Measurements from ENCODE around the gene RXFP4. TPM values are rescaled to one million over a fixed set of nuclear protein-coding genes. Genes with fewer than 3 reads are reported as not detected.

Gene RXFP4
- polyA plus RNA-seq, 1 of the 3 experiments (the other 2 are of a cell fraction): not detected

DNA sequence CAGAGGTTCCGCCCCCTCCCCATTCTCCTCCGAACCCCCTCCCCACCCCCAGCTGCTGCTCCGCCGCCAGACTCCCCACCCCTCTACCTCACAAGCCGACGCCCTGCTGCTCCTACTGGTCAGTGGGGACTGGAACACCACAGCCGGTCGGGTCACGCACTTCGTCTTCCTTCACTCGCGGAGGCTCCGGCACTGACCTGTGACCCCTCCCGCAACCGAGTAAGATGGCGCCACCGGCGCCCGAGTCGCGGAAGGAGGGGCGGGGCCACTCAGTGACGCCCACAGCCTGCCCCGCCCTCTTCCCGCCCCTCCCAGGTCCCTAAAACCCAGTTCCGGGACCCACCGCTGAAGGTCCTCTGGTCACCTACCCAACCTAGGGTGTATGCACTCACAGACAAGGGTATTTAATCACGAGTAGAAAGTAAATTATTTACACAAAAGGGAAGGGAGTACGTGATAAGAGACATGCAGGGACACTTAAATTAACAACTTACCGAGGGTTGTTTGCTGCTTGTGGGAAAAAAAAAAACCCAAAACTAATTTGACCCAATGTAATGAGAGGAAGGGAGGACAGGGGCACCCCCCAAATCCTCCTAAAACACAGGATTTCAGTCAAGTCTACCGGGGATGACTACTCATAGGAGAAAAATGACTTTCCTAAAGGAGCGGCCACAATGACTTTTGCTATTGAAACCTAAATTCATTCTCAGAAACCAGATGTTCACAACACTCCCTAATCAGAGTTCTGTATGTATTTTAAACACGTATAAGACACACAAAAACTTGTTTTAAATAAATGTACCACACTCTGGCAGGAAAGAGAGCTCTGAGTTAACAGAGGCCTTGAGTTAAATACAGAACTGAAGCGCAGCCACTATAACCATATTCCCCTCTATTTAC is 30.0 kb upstream of the RXFP4 start, which contains the start of gene RIT1 (continued):
- TF ChIP-seq ZBTB33 (IDR thresholded peaks at IDR 0.05; ENCODE audit: borderline replicate concordance, low read depth): no peak
- no peak for TF ChIP-seq USF2 (IDR thresholded peaks at IDR 0.05; ENCODE audit: borderline replicate concordance, low read depth, low read length)
- TF ChIP-seq SMC3 (IDR thresholded peaks at IDR 0.05; ENCODE audit: low read depth, low read length): no peak; the same call in 1 of the 2 replicates
- no peak for TF ChIP-seq FOXJ3 (CRISPR knock-in tag; IDR thresholded peaks at IDR 0.05)
- 0 out of 2 replicates have a peak, but pooled peaks have one; percentile 5 for TF ChIP-seq FOSL2 (IDR thresholded peaks at IDR 0.05; ENCODE audit: borderline replicate concordance, low read depth)
- no peak for TF ChIP-seq GABPA (IDR thresholded peaks at IDR 0.05; ENCODE audit: low read depth)
- no peak for TF ChIP-seq CHD2 (IDR thresholded peaks at IDR 0.05; ENCODE audit: low read length, partially characterized antibody)
- peak; percentile 46; the same call in 1 of the 2 replicates for TF ChIP-seq MXI1 (IDR thresholded peaks at IDR 0.05; ENCODE audit: low read depth, low read length)
- peak; percentile 11; the same call in 1 of the 2 replicates for TF ChIP-seq TAF1 (IDR thresholded peaks at IDR 0.05; ENCODE audit: borderline replicate concordance, low read depth, low read length)

- peak overlapping the region; percentile 86; the same call in 1 of the 2 replicates for H3K9ac ChIP-seq
- H3K79me2 ChIP-seq (ENCODE audit: insufficient read depth): peaks cover 49% of the 10 kb centered on the region
- no peaks in the 10 kb centered on the region for H4K20me1 ChIP-seq (ENCODE audit: insufficient read depth)
- peaks cover 46 to 86% of the 10 kb centered on the region in 2 experiments for H3K36me3 ChIP-seq (replicated peaks in 1 of 2; ENCODE audit: control insufficient read depth in 1 of 2, insufficient read depth in 2 of 2, low read length in 1 of 2)
- no peaks in the 10 kb centered on the region for H3K9me2 ChIP-seq
- H3K4me2 ChIP-seq: peak overlapping the region; percentile 98; the same call in 1 of the 2 replicates
- H3K27me3 ChIP-seq (ENCODE audit: insufficient read depth): no peaks in the 10 kb centered on the region
- no peak overlapping the region for H2AFZ ChIP-seq (ENCODE audit: low read depth)
- peak overlapping the region in 1 of 2 experiments; percentile 70; a peak in 3 of 4 replicates for H3K27ac ChIP-seq (ENCODE audit: low read depth in 2 of 2, low read length in 1 of 2)
- H3F3A ChIP-seq (replicated peaks; ENCODE audit: insufficient read depth): peaks cover 67% of the 10 kb centered on the region
- H3K9me3 ChIP-seq: no peaks in the 10 kb centered on the region
- H3K4me3 ChIP-seq (ENCODE audit: low read depth in 2 of 2, low read length in 1 of 2): peak overlapping the region in 1 of 2 experiments; percentile 94; a peak in 1 of 4 replicates
- peaks cover 0 to 8% of the 10 kb centered on the region in 2 experiments; a peak in 3 of 4 replicates for H3K4me1 ChIP-seq (ENCODE audit: control insufficient read depth in 1 of 2, insufficient read depth in 2 of 2, low read depth in 1 of 2, low read length in 1 of 2)
- 78% methylated on average over 10 of the region's 11 CpGs for WGBS (ENCODE audit: low lambda C conversion rate)
- no peak for TF ChIP-seq YY1 (IDR thresholded peaks at IDR 0.05; ENCODE audit: low read depth)
- no peak for TF ChIP-seq RXRA (IDR thresholded peaks at IDR 0.05; ENCODE audit: borderline replicate concordance, low read depth)
- no peak for TF ChIP-seq TCF12 (IDR thresholded peaks at IDR 0.05)
- no peak for TF ChIP-seq TEAD4 (IDR thresholded peaks at IDR 0.05; ENCODE audit: borderline replicate concordance, insufficient read depth)
- TF ChIP-seq FOXM1 (IDR thresholded peaks at IDR 0.05; ENCODE audit: low read depth): no peak
- TF ChIP-seq USF2 (IDR thresholded peaks at IDR 0.05; ENCODE audit: borderline replicate concordance, low read depth, low read length): no peak
- DNase-seq: no peak
- POLR2A ChIA-PET: interaction anchor here (1.0 to 1.3 kb wide), 3 partner anchors 15 to 29 kb away, joined by 3 to 4 read pairs (median 3); partner anchors contain the start of gene KHDC4
- CTCF ChIA-PET: interaction anchor here (0.6 to 1.0 kb wide), 3 partner anchors 14 to 147 kb away, joined by 3 to 4 read pairs (median 3); no protein-coding TSS in a partner anchor
These were observed 29.3 kb upstream of the RXFP4 start for GRCh38 chr1:155912056-155912536.
